ENCODE data around the gene CAMKK2.
"Not testable (repeated sequence)": the region's sequence is repeated elsewhere in the genome, so short reads cannot be mapped to it uniquely, and the experiment has no call there.

The CAMKK2 gene

GRCh38 chr12:121264951-121265515 lies 31.5 kb downstream of the CAMKK2 start:
- no peak overlapping the region for H3K4me3 ChIP-seq (ENCODE audit: low read length)
- no peak for DNase-seq (ENCODE audit: low read depth)
- no peak for TF ChIP-seq CTCF (IDR thresholded peaks at IDR 0.05; ENCODE audit: insufficient read depth, low read depth, low read length, missing control alignments)

GRCh38 chr12:121264135-121264534 lies 32.4 kb downstream of the CAMKK2 start:
- no peak for DNase-seq (ENCODE audit: low read depth)
- TF ChIP-seq CTCF (IDR thresholded peaks at IDR 0.05; ENCODE audit: insufficient read depth, low read depth, low read length, missing control alignments) = no peak
- no peak overlapping the region for H3K4me3 ChIP-seq (ENCODE audit: low read length)

- no peak overlapping the region for H3K4me3 ChIP-seq (ENCODE audit: low read length)
- DNase-seq (ENCODE audit: low read depth) = no peak
- TF ChIP-seq CTCF (IDR thresholded peaks at IDR 0.05; ENCODE audit: insufficient read depth, low read depth, low read length, missing control alignments) = no peak
These were observed 33.1 kb downstream of the CAMKK2 start for GRCh38 chr12:121263206-121263935.

- H3K4me3 ChIP-seq (ENCODE audit: low read length) = no peak overlapping the region
- no peak for DNase-seq (ENCODE audit: low read depth)
- no peak for TF ChIP-seq CTCF (IDR thresholded peaks at IDR 0.05; ENCODE audit: insufficient read depth, low read depth, low read length, missing control alignments)
These were observed 35.1 kb downstream of the CAMKK2 start for GRCh38 chr12:121261398-121261797.

GRCh38 chr12:121260091-121260490 lies 36.4 kb downstream of the CAMKK2 start:
- no peak overlapping the region for H3K4me3 ChIP-seq (ENCODE audit: low read length)
- TF ChIP-seq CTCF (IDR thresholded peaks at IDR 0.05; ENCODE audit: insufficient read depth, low read depth, low read length, missing control alignments) = no peak
- no peak for DNase-seq (ENCODE audit: low read depth)

GRCh38 chr12:121259074-121259473 lies 37.4 kb downstream of the CAMKK2 start:
- no peak overlapping the region for H3K4me3 ChIP-seq (ENCODE audit: low read length)
- no peak for DNase-seq (ENCODE audit: low read depth)
- TF ChIP-seq CTCF (IDR thresholded peaks at IDR 0.05; ENCODE audit: insufficient read depth, low read depth, low read length, missing control alignments) = no peak

- not testable (repeated sequence) for DNase-seq (ENCODE audit: low read depth)
These were observed 38.6 kb downstream of the CAMKK2 start for GRCh38 chr12:121257704-121258449.

More at GRCh38 chr12:121257704-121258449, 38.6 kb downstream of the CAMKK2 start:
- not testable (repeated sequence) for H3K4me3 ChIP-seq (ENCODE audit: low read length)
